Measurements from ENCODE around the gene CSNK1E. TPM values are rescaled to one million over a fixed set of nuclear protein-coding genes. Genes with fewer than 3 reads are reported as not detected.

Gene CSNK1E
- total and polyA plus RNA-seq, 9 of the 15 experiments (the other 6 are each of a cell fraction or from before 2014, with no cell fraction given), result 2.7 to 70.0 (median 41.3) TPM

DNA sequence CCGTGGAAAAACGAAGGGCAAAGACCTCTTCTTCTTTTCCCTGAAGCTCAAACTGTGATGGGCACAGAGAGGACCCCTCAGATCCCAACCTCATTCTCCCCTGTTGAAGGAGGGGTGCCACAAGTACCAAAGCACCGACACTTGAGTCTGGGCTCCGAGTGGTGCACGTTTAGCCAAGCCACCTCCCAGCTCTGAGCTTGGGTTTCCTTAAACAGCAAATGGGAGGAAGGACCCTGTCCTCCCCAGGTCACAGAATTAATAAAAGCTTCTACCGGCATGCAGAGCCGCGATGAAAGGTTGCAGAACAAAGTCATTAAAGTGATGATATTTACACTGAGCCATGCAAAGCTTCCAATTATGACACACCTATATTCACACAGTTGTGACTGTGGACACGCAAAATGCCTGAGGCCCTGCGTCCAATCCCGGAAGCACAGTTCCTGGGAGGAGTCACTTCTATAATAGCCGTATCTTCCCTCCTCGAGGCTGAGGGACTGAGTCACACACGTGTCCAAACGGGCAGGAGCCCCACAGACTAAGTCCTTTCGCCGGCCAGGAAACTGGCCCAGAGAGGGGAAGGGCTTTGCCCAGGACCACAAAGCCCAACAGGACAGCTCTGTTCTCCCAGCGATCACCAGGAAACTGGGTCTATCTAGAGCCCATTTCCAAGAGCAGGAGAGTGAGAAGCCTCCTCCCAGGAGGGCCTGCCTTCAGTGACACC, 922 bp upstream of the CSNK1E start (continued):
- no peak for TF ChIP-seq ZNF23 (CRISPR knock-in tag; IDR thresholded peaks at IDR 0.05)
- TF ChIP-seq, protein P1, sequence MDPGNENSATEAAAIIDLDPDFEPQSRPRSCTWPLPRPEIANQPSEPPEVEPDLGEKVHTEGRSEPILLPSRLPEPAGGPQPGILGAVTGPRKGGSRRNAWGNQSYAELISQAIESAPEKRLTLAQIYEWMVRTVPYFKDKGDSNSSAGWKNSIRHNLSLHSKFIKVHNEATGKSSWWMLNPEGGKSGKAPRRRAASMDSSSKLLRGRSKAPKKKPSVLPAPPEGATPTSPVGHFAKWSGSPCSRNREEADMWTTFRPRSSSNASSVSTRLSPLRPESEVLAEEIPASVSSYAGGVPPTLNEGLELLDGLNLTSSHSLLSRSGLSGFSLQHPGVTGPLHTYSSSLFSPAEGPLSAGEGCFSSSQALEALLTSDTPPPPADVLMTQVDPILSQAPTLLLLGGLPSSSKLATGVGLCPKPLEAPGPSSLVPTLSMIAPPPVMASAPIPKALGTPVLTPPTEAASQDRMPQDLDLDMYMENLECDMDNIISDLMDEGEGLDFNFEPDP (CRISPR knock-in tag; IDR thresholded peaks at IDR 0.05), result no peak
- no peak for TF ChIP-seq NELFE (IDR thresholded peaks at IDR 0.05; ENCODE audit: insufficient read depth, insufficient read length)
- TF ChIP-seq RBM15 (IDR thresholded peaks at IDR 0.05; ENCODE audit: insufficient read depth, low read length), result no peak
- TF ChIP-seq SIX5 (IDR thresholded peaks at IDR 0.05; ENCODE audit: borderline replicate concordance in 1 of 2, insufficient read depth in 1 of 2, low read depth in 1 of 2, low read length in 2 of 2), result no peak
- TF ChIP-seq TCF7 (IDR thresholded peaks at IDR 0.05; ENCODE audit: borderline replicate concordance), result no peak
- TF ChIP-seq RBM39 (optimal IDR thresholded peaks at IDR 0.05; ENCODE audit: low read depth, low read length), result no peak
- TF ChIP-seq, protein P2, sequence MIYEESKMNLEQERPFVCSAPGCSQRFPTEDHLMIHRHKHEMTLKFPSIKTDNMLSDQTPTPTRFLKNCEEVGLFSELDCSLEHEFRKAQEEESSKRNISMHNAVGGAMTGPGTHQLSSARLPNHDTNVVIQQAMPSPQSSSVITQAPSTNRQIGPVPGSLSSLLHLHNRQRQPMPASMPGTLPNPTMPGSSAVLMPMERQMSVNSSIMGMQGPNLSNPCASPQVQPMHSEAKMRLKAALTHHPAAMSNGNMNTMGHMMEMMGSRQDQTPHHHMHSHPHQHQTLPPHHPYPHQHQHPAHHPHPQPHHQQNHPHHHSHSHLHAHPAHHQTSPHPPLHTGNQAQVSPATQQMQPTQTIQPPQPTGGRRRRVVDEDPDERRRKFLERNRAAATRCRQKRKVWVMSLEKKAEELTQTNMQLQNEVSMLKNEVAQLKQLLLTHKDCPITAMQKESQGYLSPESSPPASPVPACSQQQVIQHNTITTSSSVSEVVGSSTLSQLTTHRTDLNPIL (CRISPR knock-in tag; IDR thresholded peaks at IDR 0.05), result no peak
- no peak for TF ChIP-seq NFE2 (IDR thresholded peaks at IDR 0.05; ENCODE audit: low read depth)
- peak; percentile 53 for TF ChIP-seq ZFX (CRISPR knock-in tag; IDR thresholded peaks at IDR 0.05)
- TF ChIP-seq, protein P3, sequence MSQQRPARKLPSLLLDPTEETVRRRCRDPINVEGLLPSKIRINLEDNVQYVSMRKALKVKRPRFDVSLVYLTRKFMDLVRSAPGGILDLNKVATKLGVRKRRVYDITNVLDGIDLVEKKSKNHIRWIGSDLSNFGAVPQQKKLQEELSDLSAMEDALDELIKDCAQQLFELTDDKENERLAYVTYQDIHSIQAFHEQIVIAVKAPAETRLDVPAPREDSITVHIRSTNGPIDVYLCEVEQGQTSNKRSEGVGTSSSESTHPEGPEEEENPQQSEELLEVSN (IDR thresholded peaks at IDR 0.05; ENCODE audit: borderline replicate concordance in 1 of 2, extremely low read depth in 1 of 2, insufficient read depth in 1 of 2, insufficient read length in 1 of 2, low read depth in 1 of 2, low read length in 1 of 2, poor library complexity in 1 of 2, severe bottlenecking in 1 of 2), result peak; percentile 72 to 88
- TF ChIP-seq, protein P4, sequence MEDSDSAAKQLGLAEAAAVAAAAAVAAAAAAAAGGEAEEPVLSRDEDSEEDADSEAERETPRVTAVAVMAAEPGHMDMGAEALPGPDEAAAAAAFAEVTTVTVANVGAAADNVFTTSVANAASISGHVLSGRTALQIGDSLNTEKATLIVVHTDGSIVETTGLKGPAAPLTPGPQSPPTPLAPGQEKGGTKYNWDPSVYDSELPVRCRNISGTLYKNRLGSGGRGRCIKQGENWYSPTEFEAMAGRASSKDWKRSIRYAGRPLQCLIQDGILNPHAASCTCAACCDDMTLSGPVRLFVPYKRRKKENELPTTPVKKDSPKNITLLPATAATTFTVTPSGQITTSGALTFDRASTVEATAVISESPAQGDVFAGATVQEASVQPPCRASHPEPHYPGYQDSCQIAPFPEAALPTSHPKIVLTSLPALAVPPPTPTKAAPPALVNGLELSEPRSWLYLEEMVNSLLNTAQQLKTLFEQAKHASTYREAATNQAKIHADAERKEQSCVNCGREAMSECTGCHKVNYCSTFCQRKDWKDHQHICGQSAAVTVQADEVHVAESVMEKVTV (CRISPR knock-in tag; IDR thresholded peaks at IDR 0.05), result no peak
- TF ChIP-seq CC2D1A (IDR thresholded peaks at IDR 0.05), result no peak
- TF ChIP-seq, protein P5, sequence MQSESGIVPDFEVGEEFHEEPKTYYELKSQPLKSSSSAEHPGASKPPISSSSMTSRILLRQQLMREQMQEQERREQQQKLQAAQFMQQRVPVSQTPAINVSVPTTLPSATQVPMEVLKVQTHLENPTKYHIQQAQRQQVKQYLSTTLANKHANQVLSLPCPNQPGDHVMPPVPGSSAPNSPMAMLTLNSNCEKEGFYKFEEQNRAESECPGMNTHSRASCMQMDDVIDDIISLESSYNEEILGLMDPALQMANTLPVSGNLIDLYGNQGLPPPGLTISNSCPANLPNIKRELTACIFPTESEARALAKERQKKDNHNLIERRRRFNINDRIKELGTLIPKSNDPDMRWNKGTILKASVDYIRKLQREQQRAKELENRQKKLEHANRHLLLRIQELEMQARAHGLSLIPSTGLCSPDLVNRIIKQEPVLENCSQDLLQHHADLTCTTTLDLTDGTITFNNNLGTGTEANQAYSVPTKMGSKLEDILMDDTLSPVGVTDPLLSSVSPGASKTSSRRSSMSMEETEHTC (IDR thresholded peaks at IDR 0.05), result no peak
- no peak for TF ChIP-seq SNIP1 (IDR thresholded peaks at IDR 0.05; ENCODE audit: low read depth)
- TF ChIP-seq POLR2A (conservative IDR thresholded peaks at IDR 0.05), result peak; percentile 65
- no peak for TF ChIP-seq ZNF707 (CRISPR knock-in tag; conservative IDR thresholded peaks at IDR 0.05)
- no peak for TF ChIP-seq ZNF165 (CRISPR knock-in tag; IDR thresholded peaks at IDR 0.05; ENCODE audit: borderline replicate concordance)
